Measurements from ENCODE around the gene KCNQ1.

Gene KCNQ1

DNA sequence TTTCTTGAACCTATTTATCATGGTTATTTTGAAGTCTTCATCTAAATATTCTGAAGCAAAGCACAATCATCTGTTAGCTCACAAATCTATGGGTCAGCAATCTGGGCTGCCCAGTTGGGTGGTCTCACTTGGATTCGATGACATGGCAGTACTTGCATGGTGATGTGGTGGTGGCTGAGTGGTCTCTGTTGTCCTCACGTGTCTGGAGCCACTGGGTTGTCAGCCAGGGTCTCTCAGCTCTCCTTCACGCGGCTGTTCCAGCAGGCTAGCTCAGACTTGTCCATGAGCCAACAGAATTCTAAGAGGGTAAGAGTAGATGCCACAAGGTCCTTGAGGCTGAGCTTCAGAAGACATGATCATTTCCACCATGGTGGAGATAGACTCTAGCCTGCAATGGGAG lies 321.4 kb downstream of the KCNQ1 start:
- no peak for DNase-seq (ENCODE audit: low read depth in 2 of 2)

- no peak for DNase-seq (ENCODE audit: low read depth in 2 of 2)
Observed at GRCh38 chr11:2767071-2767470, 322.3 kb downstream of the KCNQ1 start.

DNA sequence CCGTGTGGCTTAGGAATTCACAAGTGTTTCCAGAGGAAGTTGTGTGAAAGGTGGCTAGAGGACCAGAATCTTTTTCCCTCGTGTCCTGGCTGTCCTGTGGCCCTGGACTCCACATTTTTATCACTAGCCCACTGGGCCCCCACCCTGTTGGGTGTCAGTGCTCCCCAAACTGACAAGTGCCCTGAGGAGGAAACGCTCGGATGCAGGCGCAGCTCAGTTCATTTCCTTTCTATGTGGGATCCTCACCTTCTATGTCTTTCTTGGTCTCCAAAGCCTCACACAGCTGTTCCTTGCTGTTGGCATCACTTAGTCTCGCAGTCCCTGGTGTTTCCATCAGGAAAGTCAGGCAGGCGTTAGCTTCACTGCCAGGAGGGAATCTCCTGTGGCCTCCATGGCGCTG lies 323.0 kb downstream of the KCNQ1 start:
- no peak for DNase-seq (ENCODE audit: low read depth in 2 of 2)

DNA sequence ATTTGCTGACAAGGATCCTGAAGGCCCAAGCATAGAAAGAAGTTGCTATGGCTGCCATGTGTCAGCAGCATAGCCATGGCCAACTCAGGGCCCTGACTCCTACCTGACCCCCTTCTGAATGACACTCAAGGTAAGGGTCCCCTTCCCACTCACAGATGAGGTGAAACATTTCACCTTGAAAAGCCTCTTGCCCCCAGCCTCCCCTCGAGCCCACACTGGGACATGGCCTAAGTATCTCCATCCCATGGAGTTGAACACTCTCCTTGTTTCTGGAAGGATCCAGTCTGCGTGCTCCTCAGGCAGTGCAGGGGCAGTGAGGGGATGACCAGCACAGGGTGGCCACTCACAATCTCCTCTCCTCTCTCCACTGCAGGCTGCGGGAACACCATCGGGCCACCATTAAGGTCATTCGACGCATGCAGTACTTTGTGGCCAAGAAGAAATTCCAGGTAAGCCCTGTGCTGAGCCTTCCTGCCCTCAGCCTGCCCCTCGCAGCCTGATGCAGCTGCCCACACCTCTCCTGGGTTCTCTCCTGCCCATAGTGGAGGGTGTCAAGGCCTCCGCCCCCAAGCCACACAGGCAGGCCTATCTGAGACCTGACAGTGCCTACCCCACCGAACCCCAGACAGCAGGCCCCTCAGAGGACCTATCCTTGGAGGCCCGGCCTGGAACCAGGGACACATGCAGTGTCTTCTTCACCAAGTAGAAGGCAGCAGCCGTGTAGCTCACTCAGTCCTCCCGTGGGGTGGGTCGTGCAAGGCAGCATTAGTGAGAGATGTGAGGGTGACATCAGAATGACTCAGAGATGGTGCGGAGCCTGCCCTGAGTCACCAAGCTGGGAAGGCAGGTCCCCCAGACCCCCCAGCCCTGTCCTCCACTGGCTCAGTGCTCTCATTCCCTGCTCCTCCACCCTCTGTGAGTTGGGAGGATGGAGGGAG lies 323.9 kb downstream of the KCNQ1 start:
- peak in 1 of 2 donors; percentile 7 for DNase-seq (ENCODE audit: low read depth in 2 of 2)

- DNase-seq (ENCODE audit: low read depth in 2 of 2) = no peak
Observed at GRCh38 chr11:2769409-2770095, 324.7 kb downstream of the KCNQ1 start.

GRCh38 chr11:2770096-2770751 lies 325.4 kb downstream of the KCNQ1 start:
- DNase-seq (ENCODE audit: low read depth in 2 of 2) = no peak

- no peak for DNase-seq (ENCODE audit: low read depth in 2 of 2)
Observed at GRCh38 chr11:2770761-2771301, 326.0 kb downstream of the KCNQ1 start.

DNA sequence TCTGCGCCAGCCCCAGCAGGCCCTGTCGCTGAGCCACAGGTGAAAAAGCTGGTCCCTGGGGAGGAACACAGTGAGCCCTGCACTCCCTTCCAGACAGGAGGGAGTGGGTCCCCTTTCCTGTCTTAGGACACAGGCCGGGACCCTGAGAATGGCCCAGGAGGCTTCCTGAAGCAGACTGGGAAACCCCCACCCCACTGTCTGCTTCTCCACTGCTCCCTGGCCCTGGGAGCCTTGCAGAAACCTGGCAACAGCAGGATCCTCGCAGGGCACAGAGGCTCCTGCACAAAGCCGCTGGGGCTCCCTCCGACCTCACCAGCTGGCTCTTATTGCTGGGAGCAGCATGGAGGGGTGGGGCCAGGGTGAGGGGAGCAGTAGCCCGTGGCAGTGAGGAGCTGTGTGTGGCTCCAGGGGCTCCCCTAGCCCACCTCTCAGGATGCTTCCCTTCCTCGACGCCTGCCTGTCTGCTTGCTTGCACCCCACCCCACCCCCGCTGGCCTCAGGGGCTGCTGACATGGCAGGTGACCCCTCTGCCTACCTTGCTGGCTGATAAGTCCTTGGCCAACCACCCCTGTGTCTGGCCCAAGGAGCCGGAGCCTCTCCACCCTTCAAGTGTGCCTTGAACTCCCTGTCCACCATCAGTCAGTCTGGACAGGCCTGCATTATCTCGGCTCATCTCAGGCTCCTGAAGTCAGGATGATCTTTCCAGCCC lies 327.1 kb downstream of the KCNQ1 start:
- DNase-seq (ENCODE audit: low read depth in 2 of 2) = no peak

- DNase-seq (ENCODE audit: low read depth in 2 of 2) = peak in 1 of 2 donors; percentile 15
Observed at GRCh38 chr11:2772544-2773031, 327.8 kb downstream of the KCNQ1 start.

DNA sequence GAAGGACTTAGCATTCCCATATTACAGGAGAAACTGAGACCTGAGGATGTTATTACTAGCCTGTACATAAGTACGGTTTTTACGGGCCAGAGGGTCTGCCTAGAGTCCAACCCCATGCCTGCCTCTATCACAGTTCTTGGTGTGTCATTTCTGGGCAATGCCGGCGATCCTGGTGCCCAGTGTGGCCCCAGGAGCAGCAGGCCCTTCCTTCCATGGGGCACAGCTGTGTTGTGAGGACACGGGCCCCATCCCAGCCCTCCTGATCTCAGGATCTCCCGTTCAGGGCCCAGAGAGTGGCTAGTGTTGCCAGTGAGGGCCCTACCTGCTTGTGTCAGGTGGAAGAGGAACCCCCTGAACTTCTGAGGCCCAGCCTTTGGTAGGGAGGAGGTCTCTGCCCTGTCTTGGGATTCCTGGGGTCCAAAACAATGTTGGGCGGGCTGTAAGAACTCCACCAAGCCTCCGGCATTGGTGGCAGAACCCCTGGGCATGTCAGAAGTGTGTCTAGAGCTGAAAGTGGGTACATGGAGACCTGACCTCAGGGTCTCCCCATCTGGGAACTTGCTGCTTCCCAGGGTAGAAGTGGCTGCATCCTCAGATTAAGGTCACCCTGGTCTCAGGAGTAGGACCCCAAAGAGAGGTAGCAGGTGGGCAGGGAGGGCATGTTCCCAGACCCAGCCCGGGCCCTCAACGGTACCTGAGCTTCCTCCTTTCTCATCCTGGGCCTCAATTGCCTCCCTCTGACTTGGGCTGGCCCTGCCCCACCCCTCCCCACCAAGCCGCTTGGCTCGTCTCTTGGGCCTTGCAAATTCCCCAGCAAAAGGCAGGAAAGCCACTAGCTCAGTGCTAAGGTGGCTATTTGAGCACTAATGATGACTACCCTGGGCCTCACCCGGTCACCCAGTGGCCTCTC lies 329.6 kb downstream of the KCNQ1 start:
- DNase-seq (ENCODE audit: low read depth in 2 of 2) = no peak

- no peak for DNase-seq (ENCODE audit: low read depth in 2 of 2)
Observed at GRCh38 chr11:2775083-2775625, 330.3 kb downstream of the KCNQ1 start.

GRCh38 chr11:2775626-2776350 lies 331.0 kb downstream of the KCNQ1 start:
- no peak for DNase-seq (ENCODE audit: low read depth in 2 of 2)

DNA sequence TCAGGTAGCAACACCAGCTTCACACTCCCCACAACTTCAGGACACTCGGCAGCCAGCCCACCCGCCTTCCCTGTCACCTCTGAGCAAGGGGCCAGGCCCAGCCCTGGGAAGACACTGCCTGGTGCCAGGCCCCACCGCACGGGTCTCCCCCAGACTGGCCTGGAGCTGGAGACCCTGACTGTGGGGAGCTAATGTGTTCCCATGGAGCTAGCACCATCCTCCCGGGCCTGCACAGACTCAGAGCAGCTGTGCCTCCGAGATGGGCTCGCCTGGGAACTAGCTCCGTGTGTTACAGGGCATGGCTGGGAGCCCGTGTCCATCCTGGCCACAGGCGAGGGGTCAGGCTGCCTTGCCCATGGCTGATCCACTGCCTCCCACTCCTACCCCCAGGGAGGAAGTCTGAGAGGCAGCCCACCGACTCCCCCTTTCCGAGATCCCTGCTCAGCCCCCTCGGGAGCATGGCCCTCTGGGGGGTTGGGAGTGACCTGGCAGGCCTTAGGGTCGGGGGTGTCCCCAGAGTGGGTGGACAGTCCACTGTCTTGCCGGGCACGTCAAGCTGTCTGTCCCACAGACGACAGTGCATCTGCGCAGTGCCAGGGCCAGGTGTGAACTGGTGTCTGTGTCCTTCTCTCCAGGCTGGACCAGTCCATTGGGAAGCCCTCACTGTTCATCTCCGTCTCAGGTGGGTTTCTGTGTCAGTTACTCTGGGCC lies 331.7 kb downstream of the KCNQ1 start:
- DNase-seq (ENCODE audit: low read depth in 2 of 2) = no peak

DNA sequence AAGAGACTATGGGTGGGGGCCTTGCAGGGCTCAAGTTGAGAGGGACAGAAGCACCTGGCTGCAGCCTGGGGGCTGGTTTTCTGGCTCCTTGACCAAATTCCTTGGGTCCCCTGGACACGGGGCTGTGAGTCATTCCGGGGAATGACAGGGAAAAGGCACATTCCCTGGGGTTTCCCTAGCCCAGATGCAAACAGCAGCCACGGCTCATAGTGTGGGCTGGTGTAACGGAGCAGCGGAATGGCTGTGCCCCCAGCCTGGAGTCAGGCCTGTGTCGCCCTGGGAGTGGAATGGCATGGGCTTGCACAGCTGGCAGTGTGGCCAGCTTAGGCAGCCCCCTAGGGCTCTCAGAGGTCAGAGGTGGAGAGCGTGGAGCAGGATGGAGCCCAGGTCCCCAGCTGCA lies 332.6 kb downstream of the KCNQ1 start:
- no peak for DNase-seq (ENCODE audit: low read depth in 2 of 2)

DNA sequence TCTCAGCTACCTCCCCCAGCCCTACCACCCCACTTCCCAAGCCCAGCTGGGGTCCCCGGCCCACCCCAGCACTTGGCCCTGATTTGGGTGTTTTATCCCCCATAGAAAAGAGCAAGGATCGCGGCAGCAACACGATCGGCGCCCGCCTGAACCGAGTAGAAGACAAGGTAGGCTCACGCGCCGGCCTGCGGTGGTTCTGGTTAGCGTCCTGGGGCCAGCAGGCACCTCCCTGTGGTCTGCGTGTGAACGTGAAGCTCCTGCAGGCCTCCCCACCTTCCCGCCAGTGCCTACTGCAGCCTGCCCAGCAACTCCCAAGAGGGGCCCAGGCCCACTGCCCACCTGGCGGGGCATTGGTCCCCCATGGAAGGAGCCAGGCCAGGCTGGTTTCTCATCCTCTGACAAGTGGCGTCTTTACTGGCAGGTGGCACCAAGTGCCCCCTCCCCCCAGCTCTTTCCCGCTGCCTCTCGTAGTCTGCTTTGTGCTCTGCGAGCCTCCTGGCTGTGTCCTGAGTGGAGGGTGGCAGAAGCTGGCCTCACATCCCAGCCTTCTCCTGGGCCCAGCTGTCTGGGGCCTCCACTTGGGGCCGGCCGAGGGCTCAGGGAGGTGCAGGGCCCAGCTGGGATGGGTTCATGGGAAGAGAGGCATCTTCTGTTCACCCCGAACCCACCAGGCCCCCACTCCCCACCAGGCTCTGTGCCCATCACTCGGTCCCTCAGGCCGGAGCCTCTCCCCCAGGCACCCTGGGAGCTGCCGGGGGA lies 333.2 kb downstream of the KCNQ1 start:
- DNase-seq (ENCODE audit: low read depth in 2 of 2) = no peak

- DNase-seq (ENCODE audit: low read depth in 2 of 2) = no peak
Observed at GRCh38 chr11:2778630-2779498, 334.1 kb downstream of the KCNQ1 start.

DNA sequence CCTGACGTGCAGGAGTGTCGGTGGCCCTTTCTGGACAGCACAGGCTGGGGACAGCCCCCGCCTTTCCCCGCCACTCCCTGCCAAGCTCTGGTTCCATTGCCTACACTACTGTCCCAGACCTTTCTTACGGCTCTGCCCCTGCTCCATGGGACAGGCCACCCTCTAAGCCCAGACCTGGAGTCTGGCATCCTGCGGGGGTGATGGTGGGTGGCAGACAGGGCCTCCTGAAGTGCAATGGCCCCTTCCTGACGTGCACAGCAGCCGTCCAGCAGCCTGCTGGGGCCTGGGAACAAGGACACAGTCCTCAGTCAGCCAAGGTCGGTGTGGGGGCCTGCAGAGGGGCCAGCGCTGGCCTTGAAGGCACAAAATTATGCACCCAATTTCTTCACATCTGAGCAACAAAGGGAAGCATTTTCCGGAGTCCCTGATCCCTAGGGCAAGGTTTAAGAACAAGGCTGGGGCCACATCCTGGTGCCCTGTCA lies 334.7 kb downstream of the KCNQ1 start:
- no peak for DNase-seq (ENCODE audit: low read depth in 2 of 2)

Data from stimulated activated CD4-positive, alpha-beta T cell treated with anti-CD3 and anti-CD28 coated beads, Interleukin-4, amount 100 ng/mL, for 48 hours (primary cell).